T47D (cell line): Measurements from ENCODE around the gene PTPRJ.

ENCODE experiments used
- DNase-seq, 2 experiments: peaks; one replicate each; pipeline versions ENCODE4 v3.0.0 to v3.0.0-alpha.2; 2011 to 2012; ENCODE audit warnings: low read depth in 1 of 2, low spot score in 1 of 2
- JUND ChIP-seq: IDR thresholded peaks from 2 replicates; pipeline ENCODE4 v1.6.1; 2012; ENCODE audit warnings: low read depth
- in situ Hi-C: cut with HindIII; loops from 2 replicates; pipeline ENCODE4 v1.10.0; 2016; ENCODE audit warnings: low sequenced_read_pairs, low pct_unique_long_range_greater_than_20kb

PTPRJ gene

GRCh38 chr11:48096588-48097525, 116.5 kb downstream of the PTPRJ start:
- no peak for TF ChIP-seq JUND
- in situ Hi-C loops, result no loop called here
- peak in 1 of 2 experiments; percentile 48 for DNase-seq

GRCh38 chr11:48098024-48098423, 117.7 kb downstream of the PTPRJ start:
- in situ Hi-C loops, result no loop called here
- no peak for TF ChIP-seq JUND
- no peak for DNase-seq

GRCh38 chr11:48099916-48100446, 119.6 kb downstream of the PTPRJ start:
- in situ Hi-C loops, result no loop called here
- no peak for DNase-seq
- TF ChIP-seq JUND, result no peak

GRCh38 chr11:48101044-48101733, 120.8 kb downstream of the PTPRJ start:
- in situ Hi-C loops, result no loop called here
- TF ChIP-seq JUND, result no peak
- no peak for DNase-seq

GRCh38 chr11:48101958-48102357, 121.6 kb downstream of the PTPRJ start:
- no peak for DNase-seq
- TF ChIP-seq JUND, result no peak
- in situ Hi-C loops, result no loop called here

- TF ChIP-seq JUND, result no peak
- in situ Hi-C loops, result no loop called here
- DNase-seq, result no peak
These were observed 123.5 kb downstream of the PTPRJ start for GRCh38 chr11:48103621-48104567.

GRCh38 chr11:48104568-48104924, 124.2 kb downstream of the PTPRJ start:
- in situ Hi-C loops, result no loop called here
- TF ChIP-seq JUND, result no peak
- DNase-seq, result no peak

GRCh38 chr11:48105096-48105990, 125.0 kb downstream of the PTPRJ start:
- no peak for DNase-seq
- no peak for TF ChIP-seq JUND
- in situ Hi-C loops, result no loop called here

GRCh38 chr11:48106166-48106565, 125.8 kb downstream of the PTPRJ start:
- in situ Hi-C loops, result no loop called here
- no peak for DNase-seq
- no peak for TF ChIP-seq JUND

- DNase-seq, result no peak
- no peak for TF ChIP-seq JUND
- in situ Hi-C loops, result no loop called here
These were observed 126.9 kb downstream of the PTPRJ start for GRCh38 chr11:48107188-48107704.
